Measurements from ENCODE around the gene TAF8.

Gene TAF8

GRCh38 chr6:42110683-42111082 lies 60.4 kb downstream of the TAF8 start:
- no peaks in the 10 kb centered on the region for H3K79me2 ChIP-seq (ENCODE audit: insufficient read depth, low read depth)
- no peak for TF ChIP-seq CTCF (conservative IDR thresholded peaks at IDR 0.05; ENCODE audit: low read depth, low read length)
- H3K36me3 ChIP-seq (ENCODE audit: insufficient read depth), result no peaks in the 10 kb centered on the region
- no peaks in the 10 kb centered on the region for H3K4me1 ChIP-seq (ENCODE audit: low read depth, poor library complexity, severe bottlenecking)
- no peak overlapping the region for H3K27ac ChIP-seq
- H3K27me3 ChIP-seq (ENCODE audit: insufficient read depth, low read depth), result no peaks in the 10 kb centered on the region; the same call in 1 of the 2 replicates
- H4K20me1 ChIP-seq (ENCODE audit: insufficient read depth), result no peaks in the 10 kb centered on the region
- no peak overlapping the region for H3K4me3 ChIP-seq (IDR thresholded peaks at IDR 0.05; ENCODE audit: insufficient read depth, low read depth, low read length)
- no peak overlapping the region for H3K4me2 ChIP-seq
- no peak overlapping the region for H3K9ac ChIP-seq
- H2AFZ ChIP-seq (ENCODE audit: low read depth), result no peak overlapping the region

- no peak overlapping the region for H2AFZ ChIP-seq (ENCODE audit: low read depth)
- H3K4me2 ChIP-seq, result no peak overlapping the region
- no peaks in the 10 kb centered on the region for H3K79me2 ChIP-seq (ENCODE audit: insufficient read depth, low read depth)
- H3K27ac ChIP-seq, result no peak overlapping the region
- TF ChIP-seq CTCF (conservative IDR thresholded peaks at IDR 0.05; ENCODE audit: low read depth, low read length), result no peak
- H3K9ac ChIP-seq, result no peak overlapping the region
- no peaks in the 10 kb centered on the region; the same call in 1 of the 2 replicates for H3K27me3 ChIP-seq (ENCODE audit: insufficient read depth, low read depth)
- no peaks in the 10 kb centered on the region for H4K20me1 ChIP-seq (ENCODE audit: insufficient read depth)
- H3K4me3 ChIP-seq (IDR thresholded peaks at IDR 0.05; ENCODE audit: insufficient read depth, low read depth, low read length), result no peak overlapping the region
- H3K4me1 ChIP-seq (ENCODE audit: low read depth, poor library complexity, severe bottlenecking), result no peaks in the 10 kb centered on the region
- no peaks in the 10 kb centered on the region for H3K36me3 ChIP-seq (ENCODE audit: insufficient read depth)
Measured at GRCh38 chr6:42112351-42112750, 62.0 kb downstream of the TAF8 start.

GRCh38 chr6:42113936-42114636 lies 63.8 kb downstream of the TAF8 start:
- Histone ChIP-seq H4K20me1 (ENCODE audit: insufficient read depth) (no peaks in the 10 kb centered on the region), H3K27me3 (ENCODE audit: insufficient read depth, low read depth) (no peaks in the 10 kb centered on the region; the same call in 1 of the 2 replicates), H3K4me3 (IDR thresholded peaks at IDR 0.05; ENCODE audit: insufficient read depth, low read depth, low read length) (no peak overlapping the region), H3K36me3 (ENCODE audit: insufficient read depth) (no peaks in the 10 kb centered on the region), H3K9ac (no peak overlapping the region), H3K79me2 (ENCODE audit: insufficient read depth, low read depth) (no peaks in the 10 kb centered on the region), H2AFZ (ENCODE audit: low read depth) (no peak overlapping the region), H3K4me2 (no peak overlapping the region), H3K27ac (no peak overlapping the region), H3K4me1 (ENCODE audit: low read depth, poor library complexity, severe bottlenecking) (no peaks in the 10 kb centered on the region)
- no peak for TF ChIP-seq CTCF (conservative IDR thresholded peaks at IDR 0.05; ENCODE audit: low read depth, low read length)

GRCh38 chr6:42117843-42118161 lies 67.5 kb downstream of the TAF8 start:
- Histone ChIP-seq H4K20me1 (ENCODE audit: insufficient read depth) (no peaks in the 10 kb centered on the region), H3K9ac (no peak overlapping the region), H2AFZ (ENCODE audit: low read depth) (no peak overlapping the region), H3K4me2 (no peak overlapping the region), H3K4me3 (IDR thresholded peaks at IDR 0.05; ENCODE audit: insufficient read depth, low read depth, low read length) (no peak overlapping the region), H3K4me1 (ENCODE audit: low read depth, poor library complexity, severe bottlenecking) (no peaks in the 10 kb centered on the region), H3K27me3 (ENCODE audit: insufficient read depth, low read depth) (no peaks in the 10 kb centered on the region), H3K79me2 (ENCODE audit: insufficient read depth, low read depth) (no peaks in the 10 kb centered on the region), H3K36me3 (ENCODE audit: insufficient read depth) (no peaks in the 10 kb centered on the region), H3K27ac (no peak overlapping the region)
- no peak for TF ChIP-seq CTCF (conservative IDR thresholded peaks at IDR 0.05; ENCODE audit: low read depth, low read length)
